HCEC 1CT (cell line): ENCODE measurements around the gene SCTR.
A peak's percentile ranks its signal among the peaks of the same experiment; 100 is the strongest.

Experiments
- DNase-seq: peaks from one replicate; pipeline ENCODE4 v3.0.0-alpha.2; 2017

Gene SCTR

DNA sequence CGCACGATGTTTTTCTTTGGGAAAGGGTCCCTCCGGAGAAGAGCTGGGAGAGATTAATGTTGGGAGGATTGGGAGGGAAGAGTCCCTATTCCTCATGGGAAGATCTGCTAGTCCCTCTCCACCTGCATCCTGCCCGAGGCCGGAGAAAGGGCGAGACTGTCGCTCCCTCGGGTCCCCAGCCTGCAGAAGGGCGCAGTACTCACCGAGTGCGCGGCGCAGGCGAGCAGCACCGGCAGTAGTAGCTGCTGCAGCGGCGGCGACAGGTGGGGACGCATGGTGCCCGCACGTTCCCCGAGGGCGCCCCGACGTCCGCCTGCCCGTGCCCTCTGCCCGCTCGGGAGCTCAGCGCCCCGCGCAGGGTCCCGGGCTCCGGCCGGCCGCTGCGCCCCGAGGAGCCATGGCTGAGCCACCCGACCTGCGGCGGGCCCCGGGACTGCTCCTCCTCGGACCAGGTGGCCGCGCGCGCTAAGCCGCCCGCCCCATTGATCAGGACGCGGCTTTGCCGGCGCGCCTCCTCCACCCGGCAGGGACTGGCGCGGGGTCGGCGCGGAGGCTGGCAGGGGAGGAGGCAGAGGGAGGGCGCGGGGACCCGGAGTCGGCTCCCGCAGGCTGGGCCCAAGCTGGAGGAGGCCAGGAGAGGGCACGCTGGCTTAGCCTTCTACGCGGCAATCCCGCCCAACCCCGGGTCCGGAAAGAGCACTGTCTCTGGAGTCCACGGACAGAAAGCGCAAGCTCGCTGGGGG lies at the start of gene SCTR:
Gene SCTR (minus strand): TSS at position 532 of the 743 bp plus-strand sequence. CDS start 257 bp downstream, at position 275.
- DNase-seq: no peak

DNA sequence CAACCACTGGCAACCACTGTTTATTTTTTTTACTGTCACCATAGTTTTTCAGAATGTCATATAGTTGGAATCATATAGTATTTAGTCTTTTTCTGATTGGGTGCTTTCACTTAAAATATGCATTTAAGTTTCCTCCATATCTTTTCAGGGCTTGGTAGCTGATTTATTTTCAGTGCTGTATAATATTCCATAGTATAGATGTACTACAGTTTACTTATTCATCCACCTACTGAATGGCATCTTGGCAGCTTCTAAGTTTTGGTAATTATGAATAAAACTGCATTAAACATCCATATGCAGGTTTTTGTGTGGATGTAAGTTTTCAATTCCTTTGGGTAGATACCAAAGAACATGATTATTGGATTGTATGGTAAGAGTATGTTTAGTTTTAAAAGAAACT lies 43.0 kb upstream of the SCTR start:
- DNase-seq: no peak

DNA sequence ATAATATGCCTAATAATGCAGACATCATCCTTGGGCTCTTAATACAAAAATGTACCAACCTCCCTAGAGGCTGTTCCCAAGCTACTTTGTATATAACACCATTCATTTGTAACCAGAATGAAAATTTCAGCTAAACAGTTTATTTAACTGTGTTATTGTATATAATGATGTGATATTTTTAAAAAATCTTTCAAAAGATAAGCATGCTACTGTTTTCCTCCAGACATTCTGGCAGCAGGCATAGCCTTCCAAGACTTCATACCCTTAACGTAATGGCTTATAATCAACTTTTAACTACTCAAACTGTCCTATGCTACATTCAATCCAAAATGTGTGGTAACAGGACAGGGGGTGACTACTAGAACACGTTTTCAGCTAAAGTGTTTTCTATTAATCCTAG lies 41.2 kb upstream of the SCTR start:
- DNase-seq: no peak

- DNase-seq: no peak
Measured at GRCh38 chr2:119553687-119554344, 29.5 kb upstream of the SCTR start.

DNA sequence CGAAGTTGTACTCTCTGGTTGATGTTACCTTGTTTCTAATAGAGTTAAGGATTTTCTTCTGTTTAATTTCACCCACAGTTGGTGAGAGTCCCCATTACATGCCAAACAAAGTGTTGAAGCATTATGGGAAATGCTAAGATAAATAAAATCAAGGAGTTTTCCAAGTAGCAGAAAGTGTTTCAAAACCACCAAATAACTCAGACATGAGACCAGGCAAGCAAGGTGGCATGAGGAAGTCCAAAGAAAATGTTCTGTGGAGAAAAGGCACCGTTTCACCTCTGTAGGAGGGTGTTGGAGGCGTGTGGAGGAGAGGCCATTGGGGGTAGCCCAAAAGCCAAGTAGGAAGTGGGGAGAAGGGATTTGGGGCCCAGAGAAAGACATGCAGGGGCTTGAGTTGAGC lies 28.6 kb upstream of the SCTR start:
- no peak for DNase-seq

DNA sequence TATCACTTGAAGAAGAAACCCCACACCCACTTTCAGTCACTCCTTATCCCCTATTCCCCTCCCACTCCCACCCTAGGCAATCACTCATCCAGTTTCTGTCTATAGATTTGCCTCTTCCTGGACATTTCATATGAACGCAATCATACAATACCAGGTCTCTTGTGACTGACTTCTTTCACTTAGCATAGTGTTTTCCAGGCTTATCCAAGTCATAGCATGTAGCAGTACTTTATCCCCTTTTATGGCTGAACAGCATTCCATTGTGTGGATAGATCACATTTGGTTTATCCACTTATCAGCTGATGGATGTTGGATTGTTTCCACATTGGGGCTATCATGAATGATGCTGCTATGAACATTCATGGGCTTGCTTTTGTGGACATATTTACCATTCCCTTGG lies 26.6 kb upstream of the SCTR start:
- no peak for DNase-seq

DNA sequence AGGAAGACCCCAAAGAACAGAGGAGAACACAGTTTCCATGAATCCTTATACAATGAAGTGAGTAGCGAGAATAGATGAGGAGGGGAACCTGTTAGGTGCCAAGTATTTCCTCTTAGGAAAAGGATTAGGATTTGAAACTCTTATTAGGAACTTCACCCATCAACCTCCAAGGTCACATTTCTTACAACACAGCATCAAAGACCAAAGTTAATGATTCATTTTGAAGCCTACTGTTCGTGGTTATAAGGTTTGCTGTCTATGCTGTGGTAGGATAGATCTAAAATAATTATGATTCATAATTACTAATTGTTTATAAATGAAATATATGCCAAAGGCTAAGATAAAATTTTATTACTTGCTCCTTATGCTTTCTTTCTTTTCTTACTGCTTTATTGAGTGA lies 26.1 kb upstream of the SCTR start:
- peak; percentile 1 for DNase-seq

- peak; percentile 51 for DNase-seq
Measured at GRCh38 chr2:119549241-119549640, 25.0 kb upstream of the SCTR start.

GRCh38 chr2:119548516-119549120 lies 24.3 kb upstream of the SCTR start:
- no peak for DNase-seq

GRCh38 chr2:119546447-119546767 lies 22.1 kb upstream of the SCTR start:
- DNase-seq: no peak

DNA sequence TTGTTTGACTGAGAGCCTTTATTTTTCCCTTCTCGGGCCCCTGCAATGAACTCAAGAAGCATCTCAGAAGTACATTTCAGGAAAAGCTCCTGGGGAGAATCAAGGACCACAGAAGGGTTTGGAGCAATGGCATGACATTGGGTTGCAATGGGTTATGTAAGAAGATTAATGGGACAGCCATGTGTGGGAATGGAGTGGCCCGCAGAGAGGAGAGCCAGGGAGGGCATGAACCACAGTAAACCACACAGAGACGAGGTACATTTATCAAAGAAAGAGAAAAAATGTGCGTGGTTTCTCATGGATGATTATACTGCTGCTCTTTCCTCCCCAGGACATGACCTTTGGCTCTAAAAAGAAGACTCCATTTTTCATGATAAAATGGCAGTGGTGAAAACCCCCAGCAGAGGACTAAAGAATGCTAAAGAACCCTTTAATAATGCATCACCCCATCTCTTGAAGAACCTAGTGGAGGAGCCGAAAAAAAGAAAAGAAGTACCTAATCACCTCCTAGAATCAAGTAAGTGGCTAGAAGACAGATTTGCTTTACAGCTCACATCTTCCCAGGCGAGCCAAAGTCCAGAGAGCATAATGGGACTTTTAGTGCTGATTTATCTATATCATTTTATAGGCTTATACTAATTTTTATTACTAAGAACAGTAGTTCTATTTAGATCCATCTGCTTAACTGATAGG lies 21.6 kb upstream of the SCTR start:
- DNase-seq: no peak

GRCh38 chr2:119544939-119545475 lies 20.7 kb upstream of the SCTR start:
- no peak for DNase-seq

GRCh38 chr2:119544075-119544938 lies 20.0 kb upstream of the SCTR start, which contains the start of gene CFAP221:
TSS of gene CFAP221 (plus strand) at chr2:119544449. CDS start at chr2:119546132, 1,683 bp downstream.
- DNase-seq: peak; percentile 31

GRCh38 chr2:119541476-119541875 lies 17.2 kb upstream of the SCTR start:
- no peak for DNase-seq

GRCh38 chr2:119537792-119538191 lies 13.5 kb upstream of the SCTR start:
- no peak for DNase-seq

GRCh38 chr2:119536707-119537106 lies 12.4 kb upstream of the SCTR start:
- DNase-seq: no peak

DNA sequence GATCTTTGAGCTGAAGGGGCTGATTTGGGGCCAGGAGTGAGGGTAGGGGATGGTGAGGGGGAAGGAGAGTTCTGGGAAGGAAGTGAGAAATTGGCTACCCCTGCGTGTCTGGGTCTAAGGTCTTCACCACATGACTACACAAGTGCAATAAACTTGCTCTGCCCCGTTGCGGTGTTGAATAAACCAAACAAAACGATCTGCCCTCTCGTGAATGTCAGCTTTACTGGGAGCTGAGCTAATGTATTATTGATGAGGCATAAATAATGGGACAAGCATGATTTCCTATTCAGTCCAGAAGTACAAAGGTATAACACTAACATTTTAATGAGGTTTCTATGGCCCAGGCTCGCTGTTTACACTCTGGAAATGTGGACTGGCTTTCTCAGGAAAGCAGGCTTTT lies 11.9 kb upstream of the SCTR start:
- no peak for DNase-seq

GRCh38 chr2:119533560-119533959 lies 9.3 kb upstream of the SCTR start:
- DNase-seq: no peak

DNA sequence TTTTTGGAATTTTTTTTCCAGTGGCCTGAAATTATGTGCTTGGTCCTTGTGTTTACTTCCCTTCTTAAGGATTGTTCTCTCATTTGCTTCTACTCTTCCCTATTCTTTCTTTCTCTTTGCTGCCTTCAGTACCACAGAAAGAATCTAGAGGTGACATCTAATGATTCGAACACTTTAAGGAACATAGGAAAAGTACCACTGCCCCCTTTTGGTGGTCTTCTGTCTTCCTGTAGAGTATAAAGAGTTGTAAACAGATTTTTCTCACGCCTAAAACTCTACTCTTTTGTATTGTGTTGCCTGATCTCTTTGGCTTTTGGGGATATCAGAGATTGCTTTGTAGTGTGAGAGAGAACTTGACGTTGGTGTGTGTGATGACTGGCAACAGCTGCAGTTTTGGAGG lies 7.0 kb upstream of the SCTR start:
- DNase-seq: no peak

GRCh38 chr2:119527999-119528398 lies 3.7 kb upstream of the SCTR start:
- no peak for DNase-seq

- DNase-seq: no peak
Measured at GRCh38 chr2:119525614-119526013, 1.3 kb upstream of the SCTR start.

- DNase-seq: no peak
Measured at GRCh38 chr2:119523383-119523951, 816 bp downstream of the SCTR start.
